Hepatocyte (in vitro differentiated cells): Measurements from ENCODE around the gene CCDC60.

Source experiments
- EZH2 ChIP-seq: fragments of 200-600 bp; sonication (generic); IDR thresholded peaks from 2 replicates; pipeline ENCODE4 v1.6.1; 2016; ENCODE audit warnings: antibody characterized with exemption, mild to moderate bottlenecking, borderline replicate concordance
- TF ChIP-seq, protein P1 (sequence below): fragments of 200-600 bp; sonication (generic); IDR thresholded peaks from 2 replicates; pipeline ENCODE4 v1.5.1; 2016; ENCODE audit warnings: antibody characterized with exemption, mild to moderate bottlenecking; ENCODE audit not compliant: poor library complexity

DNA sequence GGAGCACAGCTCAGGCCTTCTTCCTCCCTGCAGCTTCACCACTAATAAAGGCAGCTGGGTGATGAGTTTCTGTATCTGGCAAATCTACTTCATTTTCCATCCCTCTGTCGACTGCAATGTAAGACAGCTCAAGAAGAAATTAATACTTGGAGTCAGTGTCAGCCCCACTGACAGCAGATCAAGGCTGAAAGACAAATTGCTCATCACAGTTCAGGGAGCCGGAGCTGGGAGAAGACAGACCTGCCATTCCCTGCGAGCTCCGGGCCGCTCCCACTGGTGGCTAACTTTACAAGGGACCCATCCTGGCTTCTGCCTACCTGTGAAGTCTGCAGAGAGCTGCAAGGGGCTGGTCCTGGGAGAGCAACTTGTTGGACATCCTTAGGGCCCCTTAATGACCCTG lies 49.8 kb downstream of the CCDC60 start:
- TF ChIP-seq EZH2 = no peak
- TF ChIP-seq, protein P1, sequence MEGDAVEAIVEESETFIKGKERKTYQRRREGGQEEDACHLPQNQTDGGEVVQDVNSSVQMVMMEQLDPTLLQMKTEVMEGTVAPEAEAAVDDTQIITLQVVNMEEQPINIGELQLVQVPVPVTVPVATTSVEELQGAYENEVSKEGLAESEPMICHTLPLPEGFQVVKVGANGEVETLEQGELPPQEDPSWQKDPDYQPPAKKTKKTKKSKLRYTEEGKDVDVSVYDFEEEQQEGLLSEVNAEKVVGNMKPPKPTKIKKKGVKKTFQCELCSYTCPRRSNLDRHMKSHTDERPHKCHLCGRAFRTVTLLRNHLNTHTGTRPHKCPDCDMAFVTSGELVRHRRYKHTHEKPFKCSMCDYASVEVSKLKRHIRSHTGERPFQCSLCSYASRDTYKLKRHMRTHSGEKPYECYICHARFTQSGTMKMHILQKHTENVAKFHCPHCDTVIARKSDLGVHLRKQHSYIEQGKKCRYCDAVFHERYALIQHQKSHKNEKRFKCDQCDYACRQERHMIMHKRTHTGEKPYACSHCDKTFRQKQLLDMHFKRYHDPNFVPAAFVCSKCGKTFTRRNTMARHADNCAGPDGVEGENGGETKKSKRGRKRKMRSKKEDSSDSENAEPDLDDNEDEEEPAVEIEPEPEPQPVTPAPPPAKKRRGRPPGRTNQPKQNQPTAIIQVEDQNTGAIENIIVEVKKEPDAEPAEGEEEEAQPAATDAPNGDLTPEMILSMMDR = no peak
